KBM-7 (cell line): ENCODE measurements around the gene CAPN15.

Source experiments
- DNase-seq: peaks from one replicate; pipeline ENCODE4 v3.0.0-alpha.2; 2015
- in situ Hi-C: fragments of 300-500 bp; cut with MboI; formaldehyde crosslinking; loops from 2 replicates; pipeline ENCODE4 v1.14.3; 2020; ENCODE audit warnings: low sequenced_read_pairs, low pct_unique_long_range_greater_than_20kb, mixed read lengths

The CAPN15 gene

DNA sequence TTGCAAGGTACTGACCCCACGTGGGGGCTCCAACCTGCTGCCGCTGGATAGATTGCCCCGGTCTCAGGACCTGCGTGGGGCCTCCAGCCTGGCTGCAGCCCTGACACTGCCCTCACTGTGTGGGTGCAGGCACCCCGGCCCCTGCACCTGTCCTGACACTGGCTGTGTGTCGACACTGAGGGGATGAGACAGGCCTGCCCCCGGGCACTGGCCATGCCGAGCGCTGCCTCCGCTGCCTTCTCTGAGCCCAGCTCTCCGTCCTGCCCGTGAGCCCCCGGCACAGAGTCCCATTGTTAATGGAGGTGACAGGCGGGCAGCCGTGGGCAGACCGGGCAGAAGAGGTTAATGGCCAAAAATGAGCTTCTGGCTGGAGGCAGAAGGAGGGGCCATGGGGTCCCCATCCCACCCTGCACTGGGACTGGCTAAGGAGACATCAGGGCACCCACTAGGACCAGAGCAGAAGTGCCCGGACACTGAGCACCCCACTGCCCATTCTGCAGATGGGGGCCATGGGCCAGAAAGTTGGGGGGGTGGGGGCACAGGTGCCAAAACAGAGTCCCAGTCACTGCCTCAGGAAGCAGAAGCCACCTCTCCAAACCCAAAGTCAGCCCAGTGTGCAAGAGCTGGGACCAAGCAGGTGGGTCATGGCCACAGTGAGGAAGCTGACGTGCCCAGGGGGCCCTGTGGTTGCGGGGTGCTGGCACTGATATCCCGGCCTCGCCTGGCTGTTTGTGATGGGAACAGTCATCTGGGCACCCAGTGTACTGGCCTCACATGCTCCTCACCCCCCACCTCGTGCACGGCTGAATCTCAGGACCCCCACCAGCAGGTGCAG, 30.2 kb downstream of the CAPN15 start:
- in situ Hi-C loops, result no loop called here
- DNase-seq, result no peak

- no peak for DNase-seq
- in situ Hi-C loops, result no loop called here
Measured at GRCh38 chr16:558298-559020, 30.9 kb downstream of the CAPN15 start.

DNA sequence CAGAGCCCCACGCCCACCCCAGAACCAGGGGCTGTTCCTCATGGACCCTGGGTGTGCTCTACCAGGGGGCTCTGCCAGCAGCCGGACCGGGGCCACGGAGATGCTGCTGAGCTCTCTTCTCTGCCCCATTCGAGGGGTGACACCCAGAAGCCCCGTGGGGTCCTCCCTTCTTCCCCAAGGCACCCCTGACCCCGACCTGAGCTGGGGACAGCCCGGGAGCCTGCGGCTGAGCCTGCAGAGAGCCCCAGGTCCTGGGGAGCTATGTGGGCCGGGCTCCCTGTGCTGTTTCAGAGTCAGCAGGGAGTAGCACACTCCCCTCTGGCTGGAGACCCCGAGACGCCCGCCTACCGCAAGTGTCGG, 31.5 kb downstream of the CAPN15 start:
- in situ Hi-C loops, result no loop called here
- no peak for DNase-seq

GRCh38 chr16:559411-560203, 32.1 kb downstream of the CAPN15 start:
- in situ Hi-C loops, result no loop called here
- no peak for DNase-seq

- in situ Hi-C loops, result no loop called here
- DNase-seq, result no peak
Measured at GRCh38 chr16:560204-560700, 32.7 kb downstream of the CAPN15 start, which contains the start of gene PRR35. TSS of gene PRR35 (plus strand) at chr16:560394. CDS start at chr16:563295, 2,901 bp downstream.

DNA sequence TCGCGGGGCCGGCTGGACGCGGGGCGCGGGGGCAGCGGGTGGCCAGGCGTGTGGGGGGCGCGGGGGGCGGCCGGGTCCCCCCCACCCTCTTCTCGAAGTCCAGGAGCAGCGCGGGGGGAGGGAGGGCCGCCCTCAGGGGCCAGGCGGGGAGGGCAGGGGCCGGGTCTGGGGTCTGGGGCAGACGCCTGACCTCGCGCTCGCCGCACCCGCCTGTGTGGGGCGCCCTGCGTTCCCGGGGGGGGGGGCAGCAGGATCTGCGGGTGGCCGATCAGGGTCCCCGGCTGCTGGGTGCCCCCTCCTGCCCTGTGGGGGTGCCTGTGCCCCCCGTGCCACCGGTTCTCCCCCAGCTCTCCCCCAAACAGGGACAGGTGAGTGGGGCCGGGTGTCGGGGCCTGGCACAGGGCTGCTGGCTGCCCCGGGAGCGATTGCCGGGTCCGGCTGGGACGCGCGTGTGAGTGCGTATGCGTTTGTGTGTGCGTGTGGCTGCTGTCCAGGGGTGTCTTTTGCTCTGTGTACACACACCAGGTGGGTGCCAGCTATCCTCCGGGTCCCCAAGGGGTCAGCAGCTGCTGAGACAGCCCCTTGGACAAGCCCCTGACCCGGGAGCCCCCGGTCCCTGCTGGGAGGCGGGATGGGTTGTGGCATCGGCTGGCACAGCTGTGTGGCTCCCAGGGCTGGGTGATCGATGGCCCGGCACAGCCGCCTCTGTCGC, 33.3 kb downstream of the CAPN15 start:
- no peak for DNase-seq

DNA sequence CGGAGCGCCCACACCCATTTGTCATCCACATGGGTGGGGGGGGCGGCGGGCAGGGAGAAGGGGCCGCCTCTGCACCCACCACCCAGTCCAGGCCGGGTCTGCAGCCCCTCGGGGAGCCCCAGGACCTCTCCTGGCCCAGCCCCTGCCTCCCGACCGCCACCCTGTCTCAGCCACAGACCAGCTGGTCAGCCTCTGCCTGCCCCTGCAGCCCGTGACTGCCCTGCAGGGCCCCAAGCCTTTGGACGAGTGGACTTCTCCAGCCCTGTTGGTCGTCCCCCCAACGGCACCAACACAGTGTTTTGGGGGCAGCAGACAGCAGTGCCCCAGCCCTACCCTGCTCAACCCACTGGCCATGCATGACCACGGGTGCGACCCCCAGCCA, 33.9 kb downstream of the CAPN15 start:
- no peak for DNase-seq
- in situ Hi-C loops, result no loop called here

More for the DNA sequence above, 33.3 kb downstream of the CAPN15 start:
- in situ Hi-C loops, result no loop called here

GRCh38 chr16:561957-562938, 34.7 kb downstream of the CAPN15 start:
- in situ Hi-C loops, result no loop called here
- no peak for DNase-seq

GRCh38 chr16:563072-563644, 35.6 kb downstream of the CAPN15 start:
- DNase-seq, result no peak
- in situ Hi-C loops, result no loop called here

GRCh38 chr16:564690-565418, 37.3 kb downstream of the CAPN15 start:
- in situ Hi-C loops, result no loop called here
- no peak for DNase-seq

GRCh38 chr16:565419-566330, 38.2 kb downstream of the CAPN15 start:
- in situ Hi-C loops, result no loop called here
- DNase-seq, result no peak

GRCh38 chr16:566475-567372, 39.2 kb downstream of the CAPN15 start, which contains the start of gene NHLRC4:
TSS of gene NHLRC4 (plus strand) at chr16:567005. CDS start at chr16:568048, 1,043 bp downstream.
- DNase-seq, result peak; percentile 81
- in situ Hi-C loops, result no loop called here

DNA sequence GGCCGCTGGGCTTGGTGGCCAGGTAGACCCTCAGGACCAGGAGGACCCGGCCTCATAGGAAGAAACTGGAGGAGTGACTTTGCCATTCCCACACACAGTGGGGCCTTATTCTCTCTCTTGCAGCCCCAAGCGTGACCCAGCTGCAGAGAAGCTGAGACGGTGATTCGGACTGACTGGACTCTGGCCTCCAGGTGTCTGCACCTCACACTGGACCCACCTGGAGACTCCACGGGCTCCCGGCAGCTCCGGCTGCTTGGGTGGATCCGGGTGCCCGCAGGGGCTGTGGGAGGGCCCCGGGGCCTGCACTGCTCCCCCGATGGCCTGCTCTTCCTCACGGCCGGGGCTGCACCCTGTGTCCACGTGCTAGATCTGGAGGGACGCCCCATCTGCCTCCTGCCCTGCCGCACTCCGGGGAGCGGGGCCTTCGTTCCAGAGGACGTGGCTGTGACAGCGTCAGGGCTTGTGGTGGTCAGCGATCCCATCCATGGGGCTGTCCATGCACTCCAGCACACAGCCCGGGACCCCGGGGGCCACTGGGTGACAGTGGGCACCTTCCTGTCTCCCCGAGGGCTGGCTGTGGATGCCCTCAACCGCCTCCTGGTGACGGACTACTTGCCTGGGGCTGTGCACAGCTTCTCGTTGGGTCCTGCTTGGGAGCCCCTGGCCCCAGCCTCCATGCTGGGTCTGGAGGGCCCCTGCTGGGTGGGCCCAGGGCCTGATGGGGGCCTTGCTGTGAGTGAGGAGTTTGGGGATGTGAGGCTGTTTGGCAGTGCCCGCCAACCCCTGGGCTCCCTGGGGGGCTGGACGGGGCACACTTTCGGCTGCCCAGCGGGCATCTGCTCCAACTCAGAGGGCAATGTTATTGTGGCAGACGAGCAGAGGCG, 40.1 kb downstream of the CAPN15 start:
- in situ Hi-C loops, result no loop called here
- no peak for DNase-seq
